ENCODE data around the gene EFCAB12. TPM values are rescaled to one million over a fixed set of nuclear protein-coding genes. Genes with fewer than 3 reads are reported as not detected.

EFCAB12 gene
- total and polyA plus RNA-seq, 2 experiments from 2014 or later = 0.19 to 0.20 TPM

DNA sequence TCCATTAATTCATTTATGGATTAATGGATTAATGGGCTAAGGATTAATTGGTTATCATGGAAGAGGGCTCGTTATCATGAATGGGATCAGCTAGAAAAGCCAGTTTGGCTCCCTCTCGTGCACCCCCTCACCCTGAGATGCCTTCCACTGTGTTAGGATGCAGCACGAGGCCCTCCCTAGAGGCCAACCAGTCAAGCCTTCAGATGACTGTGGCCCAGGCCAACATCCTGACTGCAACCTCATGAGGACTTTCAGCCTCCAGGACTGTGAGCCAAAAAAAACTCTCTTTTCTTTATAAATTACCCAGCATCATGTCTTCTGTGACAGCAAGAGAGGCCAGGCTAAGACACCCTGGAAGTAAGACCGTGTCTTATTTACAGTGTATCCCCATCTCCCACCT, 9.0 kb downstream of the EFCAB12 start:
- Histone ChIP-seq H3K9me3 (ENCODE audit: low read depth) (no peaks in the 10 kb centered on the region), H3K4me3 (no peak overlapping the region), H4K20me1 (ENCODE audit: insufficient read depth, poor library complexity, severe bottlenecking) (no peaks in the 10 kb centered on the region), H3K9me2 (replicated peaks; ENCODE audit: insufficient read depth) (no peaks in the 10 kb centered on the region), H3K4me1 (ENCODE audit: insufficient read depth) (peaks cover 8% of the 10 kb centered on the region), H3K4me2 (no peak overlapping the region), H3K27ac (no peak overlapping the region), H3K36me3 (replicated peaks; ENCODE audit: insufficient read depth, low read depth) (no peaks in the 10 kb centered on the region), H2AFZ (no peak overlapping the region), H3K79me2 (no peaks in the 10 kb centered on the region), H3K27me3 (no peaks in the 10 kb centered on the region)
- WGBS (ENCODE audit: low lambda C conversion rate, missing lambda C conversion rate) = 85% methylated on average over 4 of the region's 4 CpGs
- no peak for TF ChIP-seq CTCF (IDR thresholded peaks at IDR 0.05; ENCODE audit: poor library complexity)
- TF ChIP-seq EZH2 (IDR thresholded peaks at IDR 0.05; ENCODE audit: borderline replicate concordance) = no peak
- TF ChIP-seq EZH2phosphoT487 (IDR thresholded peaks at IDR 0.05; ENCODE audit: low read depth, severe bottlenecking, unreplicated experiment) = no peak
- no peak for DNase-seq (ENCODE audit: low spot score)

DNA sequence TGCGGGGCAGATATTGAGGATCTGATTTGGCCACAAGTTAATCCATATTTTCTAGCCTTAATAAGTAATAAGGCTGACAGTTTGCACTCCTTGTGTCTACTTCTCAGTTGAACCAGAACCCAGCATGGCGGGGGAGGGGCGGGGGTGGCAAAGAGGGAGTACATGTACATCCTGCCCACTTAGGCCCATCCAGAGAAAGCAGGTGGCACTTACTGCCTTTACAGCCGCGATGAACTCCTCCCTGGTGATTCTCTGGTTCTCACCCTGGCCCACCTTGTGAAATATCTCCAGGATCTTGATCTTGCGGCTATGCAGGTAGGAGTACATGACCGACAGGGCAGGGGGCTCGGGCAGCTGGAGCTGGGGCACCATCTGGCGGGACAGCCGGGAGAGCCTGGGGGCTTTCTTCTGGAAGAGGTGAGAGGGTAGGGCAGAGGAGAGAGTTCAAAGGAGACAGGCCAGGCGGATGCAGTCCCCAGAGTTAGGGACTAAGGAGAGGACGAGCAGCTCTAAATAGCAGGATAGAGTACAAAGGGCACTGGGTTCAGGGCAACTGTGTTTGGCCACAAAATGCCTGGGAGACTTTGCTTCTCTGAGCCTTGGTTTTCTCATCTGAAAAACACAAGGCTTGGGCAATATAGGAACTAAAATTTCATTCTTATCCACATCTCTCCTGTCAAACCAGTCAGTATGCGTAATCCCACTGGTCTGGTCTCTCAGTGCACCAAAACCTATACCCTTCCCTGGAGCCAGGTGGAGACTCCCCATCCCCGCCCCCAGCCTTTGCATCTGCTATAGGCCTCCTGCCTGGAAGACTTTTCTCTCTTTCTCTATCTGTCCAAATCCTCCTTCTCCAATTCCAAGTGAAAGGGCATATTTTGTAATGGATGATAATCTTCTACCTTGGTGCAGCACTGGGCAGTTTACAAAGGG, 10.1 kb downstream of the EFCAB12 start:
- Histone ChIP-seq H3K36me3 (replicated peaks; ENCODE audit: insufficient read depth, low read depth) (no peaks in the 10 kb centered on the region), H3K27me3 (no peaks in the 10 kb centered on the region), H2AFZ (no peak overlapping the region), H3K4me2 (no peak overlapping the region), H3K9me2 (replicated peaks; ENCODE audit: insufficient read depth) (no peaks in the 10 kb centered on the region), H3K4me1 (ENCODE audit: insufficient read depth) (peaks cover 18% of the 10 kb centered on the region), H3K9me3 (ENCODE audit: low read depth) (no peaks in the 10 kb centered on the region), H3K4me3 (no peak overlapping the region), H3K27ac (peak overlapping the region; percentile 9), H4K20me1 (ENCODE audit: insufficient read depth, poor library complexity, severe bottlenecking) (no peaks in the 10 kb centered on the region), H3K79me2 (no peaks in the 10 kb centered on the region)
- TF ChIP-seq CTCF (IDR thresholded peaks at IDR 0.05; ENCODE audit: poor library complexity) = no peak
- no peak for TF ChIP-seq EZH2 (IDR thresholded peaks at IDR 0.05; ENCODE audit: borderline replicate concordance)
- TF ChIP-seq EZH2phosphoT487 (IDR thresholded peaks at IDR 0.05; ENCODE audit: low read depth, severe bottlenecking, unreplicated experiment) = no peak
- DNase-seq (ENCODE audit: low spot score) = no peak
- 79% methylated on average over 14 of the region's 14 CpGs for WGBS (ENCODE audit: low lambda C conversion rate, missing lambda C conversion rate)

DNA sequence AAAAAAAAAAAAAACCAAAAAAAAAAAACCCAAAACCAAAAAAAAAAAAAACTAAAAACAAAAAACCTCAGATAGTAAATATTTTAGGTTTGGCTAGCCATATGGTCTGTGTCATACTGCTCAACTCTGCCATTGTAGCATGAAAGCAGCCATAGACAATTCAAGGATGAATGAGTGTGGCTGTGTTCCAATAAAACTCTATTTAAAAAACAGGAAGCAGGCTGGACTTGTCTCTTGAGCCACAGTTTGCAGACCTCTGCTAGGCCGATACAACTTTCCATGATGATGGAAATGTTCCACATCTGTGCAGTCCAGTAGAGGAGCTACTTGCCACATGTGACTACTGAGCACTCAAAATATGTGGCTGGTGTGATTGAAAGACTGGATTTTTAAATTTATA, 11.1 kb downstream of the EFCAB12 start:
- H3K9me2 ChIP-seq (replicated peaks; ENCODE audit: insufficient read depth) = no peaks in the 10 kb centered on the region
- no peaks in the 10 kb centered on the region for H4K20me1 ChIP-seq (ENCODE audit: insufficient read depth, poor library complexity, severe bottlenecking)
- H3K9me3 ChIP-seq (ENCODE audit: low read depth) = no peaks in the 10 kb centered on the region
- H3K4me1 ChIP-seq (ENCODE audit: insufficient read depth) = peaks cover 28% of the 10 kb centered on the region
- no peak for DNase-seq (ENCODE audit: low spot score)
- no peak for TF ChIP-seq EZH2phosphoT487 (IDR thresholded peaks at IDR 0.05; ENCODE audit: low read depth, severe bottlenecking, unreplicated experiment)
- no peak for TF ChIP-seq CTCF (IDR thresholded peaks at IDR 0.05; ENCODE audit: poor library complexity)
- TF ChIP-seq EZH2 (IDR thresholded peaks at IDR 0.05; ENCODE audit: borderline replicate concordance) = no peak
- H2AFZ ChIP-seq = no peak overlapping the region
- no peaks in the 10 kb centered on the region for H3K27me3 ChIP-seq
- WGBS (ENCODE audit: low lambda C conversion rate, missing lambda C conversion rate) = 60% methylated on average over 1 of the region's 1 CpG
- H3K4me2 ChIP-seq = no peak overlapping the region
- no peak overlapping the region for H3K4me3 ChIP-seq
- no peaks in the 10 kb centered on the region for H3K36me3 ChIP-seq (replicated peaks; ENCODE audit: insufficient read depth, low read depth)
- no peaks in the 10 kb centered on the region for H3K79me2 ChIP-seq
- H3K27ac ChIP-seq = no peak overlapping the region
